Measurements from ENCODE around the gene MAPK12.

Gene MAPK12

GRCh38 chr22:50244420-50245213, 16.9 kb downstream of the MAPK12 start, which contains the start of gene TUBGCP6:
Gene TUBGCP6 (minus strand): TSS chr22:50245023. CDS start chr22:50244459, 564 bp downstream.
- TF ChIP-seq CTCF (IDR thresholded peaks at IDR 0.05) (peak; percentile 14; the same call in 1 of the 2 replicates), ZFX (IDR thresholded peaks at IDR 0.05; ENCODE audit: borderline replicate concordance) (no peak)
- H3K27ac ChIP-seq: peak within 1 kb of the TSS; percentile 92

- TF ChIP-seq ZFX (IDR thresholded peaks at IDR 0.05; ENCODE audit: borderline replicate concordance) (no peak), CTCF (IDR thresholded peaks at IDR 0.05) (no peak)
- peak overlapping the region; percentile 92 for H3K27ac ChIP-seq
Observed at GRCh38 chr22:50243685-50244419, 17.6 kb downstream of the MAPK12 start.

- no peak overlapping the region; the same call in 1 of the 2 replicates for H3K27ac ChIP-seq
- TF ChIP-seq CTCF (IDR thresholded peaks at IDR 0.05): no peak
- TF ChIP-seq ZFX (IDR thresholded peaks at IDR 0.05; ENCODE audit: borderline replicate concordance): no peak
Observed at GRCh38 chr22:50242406-50242949, 19.0 kb downstream of the MAPK12 start.

- TF ChIP-seq CTCF (IDR thresholded peaks at IDR 0.05) (no peak), ZFX (IDR thresholded peaks at IDR 0.05; ENCODE audit: borderline replicate concordance) (no peak)
Observed at GRCh38 chr22:50238755-50239154, 22.7 kb downstream of the MAPK12 start.

GRCh38 chr22:50236731-50237409, 24.6 kb downstream of the MAPK12 start:
- H3K27ac ChIP-seq: no peak overlapping the region
- TF ChIP-seq CTCF (IDR thresholded peaks at IDR 0.05) (peak; percentile 43), ZFX (IDR thresholded peaks at IDR 0.05; ENCODE audit: borderline replicate concordance) (no peak)

More at GRCh38 chr22:50238755-50239154, 22.7 kb downstream of the MAPK12 start:
- no peak overlapping the region for H3K27ac ChIP-seq

- no peak overlapping the region for H3K27ac ChIP-seq
- TF ChIP-seq ZFX (IDR thresholded peaks at IDR 0.05; ENCODE audit: borderline replicate concordance): no peak
Observed at GRCh38 chr22:50233223-50233622, 28.3 kb downstream of the MAPK12 start.

- TF ChIP-seq CTCF (IDR thresholded peaks at IDR 0.05) (no peak), ZFX (IDR thresholded peaks at IDR 0.05; ENCODE audit: borderline replicate concordance) (no peak)
- no peak overlapping the region for H3K27ac ChIP-seq
Observed at GRCh38 chr22:50232481-50233151, 28.9 kb downstream of the MAPK12 start.

Data from 22Rv1 (cell line).